ENCODE data around the gene EXOSC2.

The EXOSC2 gene

GRCh38 chr9:130668196-130668595 lies 25.4 kb upstream of the EXOSC2 start:
- H3K4me3 ChIP-seq (ENCODE audit: low read length) = no peak overlapping the region
- no peak for DNase-seq (ENCODE audit: low read depth)
- no peak for TF ChIP-seq CTCF (IDR thresholded peaks at IDR 0.05; ENCODE audit: insufficient read depth, low read depth, low read length, missing control alignments)

GRCh38 chr9:130668659-130669058 lies 24.9 kb upstream of the EXOSC2 start:
- no peak for DNase-seq (ENCODE audit: low read depth)
- no peak for TF ChIP-seq CTCF (IDR thresholded peaks at IDR 0.05; ENCODE audit: insufficient read depth, low read depth, low read length, missing control alignments)
- H3K4me3 ChIP-seq (ENCODE audit: low read length) = no peak overlapping the region

GRCh38 chr9:130669965-130670364 lies 23.6 kb upstream of the EXOSC2 start:
- TF ChIP-seq CTCF (IDR thresholded peaks at IDR 0.05; ENCODE audit: insufficient read depth, low read depth, low read length, missing control alignments) = no peak
- DNase-seq (ENCODE audit: low read depth) = no peak
- H3K4me3 ChIP-seq (ENCODE audit: low read length) = no peak overlapping the region

GRCh38 chr9:130670644-130671043 lies 22.9 kb upstream of the EXOSC2 start:
- no peak for TF ChIP-seq CTCF (IDR thresholded peaks at IDR 0.05; ENCODE audit: insufficient read depth, low read depth, low read length, missing control alignments)
- no peak for DNase-seq (ENCODE audit: low read depth)
- no peak overlapping the region for H3K4me3 ChIP-seq (ENCODE audit: low read length)

GRCh38 chr9:130672466-130672865 lies 21.1 kb upstream of the EXOSC2 start:
- H3K4me3 ChIP-seq (ENCODE audit: low read length) = no peak overlapping the region
- TF ChIP-seq CTCF (IDR thresholded peaks at IDR 0.05; ENCODE audit: insufficient read depth, low read depth, low read length, missing control alignments) = no peak

GRCh38 chr9:130672933-130673615 lies 20.5 kb upstream of the EXOSC2 start:
- TF ChIP-seq CTCF (IDR thresholded peaks at IDR 0.05; ENCODE audit: insufficient read depth, low read depth, low read length, missing control alignments) = no peak
- no peak for DNase-seq (ENCODE audit: low read depth)
- H3K4me3 ChIP-seq (ENCODE audit: low read length) = no peak overlapping the region

More at GRCh38 chr9:130672466-130672865, 21.1 kb upstream of the EXOSC2 start:
- DNase-seq (ENCODE audit: low read depth) = no peak

GRCh38 chr9:130675396-130675795 lies 18.2 kb upstream of the EXOSC2 start:
- TF ChIP-seq CTCF (IDR thresholded peaks at IDR 0.05; ENCODE audit: insufficient read depth, low read depth, low read length, missing control alignments) = no peak

More at GRCh38 chr9:130675396-130675795, 18.2 kb upstream of the EXOSC2 start:
- no peak overlapping the region for H3K4me3 ChIP-seq (ENCODE audit: low read length)
- DNase-seq (ENCODE audit: low read depth) = no peak
